ENCODE data around the gene CCDC127. TPM values are rescaled to one million over a fixed set of nuclear protein-coding genes. Genes with fewer than 3 reads are reported as not detected.
"Not testable (repeated sequence)": the region's sequence is repeated elsewhere in the genome, so short reads cannot be mapped to it uniquely, and the experiment has no call there.

Gene CCDC127
- total RNA-seq, 2 donors from 2014 or later = 6.1 to 7.3 TPM

DNA sequence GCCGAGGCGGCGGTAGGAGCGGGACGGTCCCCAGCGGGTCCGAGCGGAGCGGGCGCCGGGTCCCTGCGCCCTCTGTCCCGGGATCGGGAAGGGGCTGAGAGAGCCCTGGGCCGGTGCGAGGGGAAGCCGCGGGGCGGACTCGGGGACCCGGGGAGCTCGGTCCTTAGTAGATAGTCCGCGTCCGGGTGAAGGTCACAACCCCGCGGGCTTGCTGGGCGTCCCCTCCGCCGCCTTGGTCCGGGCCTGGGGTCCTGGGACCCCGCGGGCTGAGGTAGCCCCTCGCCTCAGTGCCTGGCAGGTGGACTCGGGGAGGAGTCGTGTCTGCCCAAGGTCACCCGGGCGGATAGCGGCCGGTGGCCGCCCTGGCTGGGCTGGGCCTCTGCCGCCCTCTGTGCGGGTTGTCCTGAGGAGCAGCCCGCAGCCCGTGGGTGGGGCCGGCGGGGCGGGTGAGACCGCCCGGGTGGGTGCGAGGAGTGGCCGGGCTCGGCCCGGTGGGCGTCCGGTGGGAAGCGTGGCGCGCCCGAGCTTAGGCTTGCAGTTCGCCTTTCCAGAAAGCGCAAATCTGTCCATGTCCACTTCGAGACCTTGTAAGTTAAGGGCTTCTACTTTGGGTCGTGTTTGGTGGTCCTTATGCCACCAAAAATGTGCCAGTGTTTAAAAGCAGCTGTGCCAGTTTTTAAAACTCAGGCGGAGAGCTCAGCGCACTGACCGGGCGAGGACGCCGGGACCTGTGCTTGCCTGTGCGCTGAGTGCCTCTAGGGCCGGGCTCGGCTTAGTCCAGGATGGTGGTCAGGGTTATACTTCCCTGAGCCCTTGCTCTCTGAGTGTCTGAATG lies 721 bp upstream of the CCDC127 start:
- DNase-seq (ENCODE audit: low spot score in 2 of 2) (peak in 1 of 2 donors; percentile 45), ATAC-seq (peak; percentile 26 to 27)
- Mint-ChIP-seq H3K27ac (peak overlapping the region; percentile 91 to 97), H3K36me3 (peaks cover 19 to 26% of the 10 kb centered on the region in 2 donors), H3K9me3 (no peaks in the 10 kb centered on the region)

DNA sequence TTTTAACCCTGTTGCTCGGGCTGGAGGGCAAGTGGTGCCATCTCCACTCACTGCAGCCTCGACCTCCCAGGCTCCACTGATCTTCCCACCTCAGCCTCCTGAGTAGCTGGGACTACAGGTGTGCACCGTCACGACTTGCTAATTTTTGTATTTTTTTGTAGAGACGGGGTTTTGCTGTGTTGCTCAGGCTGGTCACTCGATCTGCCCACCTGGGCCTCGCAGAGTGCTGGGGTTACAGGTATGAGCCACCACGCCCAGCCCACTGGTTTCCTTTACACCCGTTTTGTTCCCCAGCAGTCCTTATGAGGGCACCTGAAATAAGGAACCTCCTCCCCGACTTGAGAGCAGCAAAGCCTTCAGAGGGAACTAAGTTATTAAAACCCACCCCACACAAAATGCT lies 1.9 kb downstream of the CCDC127 start:
- not testable (repeated sequence) for H3K9me3 Mint-ChIP-seq; DNase-seq (ENCODE audit: low spot score in 2 of 2); ATAC-seq
- H3K36me3 Mint-ChIP-seq = peaks cover 19 to 27% of the 10 kb centered on the region in 2 donors
- H3K27ac Mint-ChIP-seq = peak overlapping the region; percentile 61 to 96

DNA sequence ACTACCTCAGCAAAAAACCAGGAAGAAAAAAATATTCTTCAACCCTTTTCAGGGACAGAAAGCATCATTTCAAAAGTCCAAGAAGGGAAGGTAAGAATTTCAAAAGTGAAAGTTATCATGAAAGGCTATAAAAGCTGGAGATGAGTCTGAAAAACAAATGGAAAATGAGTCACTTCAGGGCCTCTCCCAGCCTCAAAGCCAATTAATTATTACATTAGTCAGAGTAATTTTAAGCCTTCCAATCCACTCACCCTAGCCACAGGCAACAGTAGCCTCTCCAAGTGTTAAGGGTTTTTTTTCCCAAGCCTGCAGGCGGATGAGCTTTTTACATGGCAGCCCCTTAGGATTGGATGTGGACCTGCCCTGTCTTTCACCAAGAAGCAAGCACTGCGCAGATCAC lies 2.7 kb downstream of the CCDC127 start:
- ATAC-seq = peak; percentile 52 to 58
- Mint-ChIP-seq H3K36me3 (peaks cover 19 to 27% of the 10 kb centered on the region in 2 donors), H3K27ac (peak overlapping the region; percentile 61 to 96)
- not testable (repeated sequence) for H3K9me3 Mint-ChIP-seq; DNase-seq (ENCODE audit: low spot score in 2 of 2)

DNA sequence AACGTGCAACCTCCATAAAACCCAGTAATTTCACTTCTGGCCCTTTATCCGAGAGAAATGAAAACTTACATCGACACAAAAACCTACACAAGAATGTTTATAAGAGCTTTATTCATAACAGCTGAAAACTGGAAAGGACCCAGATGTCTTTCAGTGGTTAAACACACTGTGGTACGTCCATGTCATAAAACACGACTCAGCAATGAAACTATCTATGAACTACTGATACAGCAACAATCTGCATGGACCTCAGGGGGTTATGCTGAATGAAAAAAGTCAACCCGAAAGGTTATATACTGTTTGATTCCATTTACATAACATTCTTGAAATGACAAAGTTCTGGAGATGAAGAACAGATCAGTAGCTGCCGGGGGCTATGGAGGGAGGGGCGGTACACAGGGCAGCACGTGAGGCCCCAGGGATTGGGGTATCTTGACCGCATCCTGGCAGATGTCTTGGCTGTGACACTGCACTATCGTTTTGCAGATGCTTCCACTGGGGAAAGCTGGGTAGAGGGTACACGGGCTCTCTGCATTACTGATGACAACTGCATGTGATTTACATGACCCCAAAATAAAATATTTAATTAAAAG lies 4.1 kb downstream of the CCDC127 start:
- Mint-ChIP-seq H3K9me3 (no peaks in the 10 kb centered on the region), H3K36me3 (peaks cover 9 to 27% of the 10 kb centered on the region in 2 donors), H3K27ac (peak overlapping the region; percentile 61 to 75)
- no peak for ATAC-seq
- no peak for DNase-seq (ENCODE audit: low spot score in 2 of 2)

DNA sequence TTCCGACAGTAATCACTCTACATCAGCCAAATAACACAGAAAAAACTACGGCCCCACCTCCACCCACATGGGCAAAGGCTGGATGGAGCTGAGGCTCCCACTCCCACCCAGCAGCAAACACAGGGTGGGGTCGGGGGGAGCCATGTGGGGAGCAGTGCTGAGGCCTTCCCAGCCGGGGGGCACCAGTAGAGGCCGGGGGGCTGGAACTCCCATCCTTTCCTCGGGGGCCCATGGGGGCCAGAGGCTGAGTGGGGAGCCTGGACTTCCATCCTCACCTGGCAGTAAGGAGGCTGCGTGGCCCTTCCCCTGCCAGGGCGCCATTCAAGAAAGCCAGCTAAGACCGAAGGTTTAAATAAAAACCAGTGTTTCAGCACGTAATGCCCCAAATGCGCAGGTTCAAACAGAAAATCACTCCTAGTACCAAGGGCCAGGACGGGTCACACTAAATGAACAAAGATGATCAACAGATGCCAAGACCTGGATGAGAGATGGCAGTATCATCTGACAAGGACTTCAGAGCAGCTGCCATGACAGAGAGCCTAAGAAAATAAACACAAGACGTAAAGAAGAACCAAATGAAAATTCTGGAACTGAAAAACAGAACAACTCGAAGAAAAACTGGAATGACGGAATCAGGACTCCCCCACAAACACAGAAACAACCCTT lies 9.4 kb downstream of the CCDC127 start:
- Mint-ChIP-seq H3K9me3 (no peaks in the 10 kb centered on the region), H3K36me3 (peaks cover 0 to 14% of the 10 kb centered on the region in 2 donors), H3K27ac (no peak overlapping the region)
- DNase-seq (ENCODE audit: low spot score in 2 of 2) (no peak), ATAC-seq (no peak)

DNA sequence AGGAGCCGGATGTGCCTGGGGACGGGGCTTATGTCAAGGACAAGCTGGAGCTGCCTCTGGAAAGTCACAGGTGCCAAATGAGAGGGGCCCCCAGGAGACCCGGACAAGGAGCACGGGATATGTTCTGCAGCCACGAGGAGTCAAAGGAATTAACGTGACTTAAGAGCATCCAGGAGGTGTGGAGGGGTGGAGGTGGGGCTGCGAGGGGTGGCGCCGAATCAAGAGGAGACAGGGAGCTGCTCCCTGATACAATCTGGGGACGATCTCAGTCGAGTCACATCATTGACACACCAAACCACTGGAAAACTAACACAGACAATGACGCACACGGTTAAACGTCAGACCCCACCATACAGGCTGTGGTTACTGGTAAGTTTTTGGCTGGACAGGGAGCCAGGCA lies 10.4 kb downstream of the CCDC127 start:
- no peaks in the 10 kb centered on the region for H3K9me3 Mint-ChIP-seq
- ATAC-seq (no peak), DNase-seq (ENCODE audit: low spot score in 2 of 2) (no peak)
- H3K36me3 Mint-ChIP-seq = peaks cover 0 to 15% of the 10 kb centered on the region in 2 donors
- peak overlapping the region in 1 of 2 donors; percentile 50 for H3K27ac Mint-ChIP-seq

DNA sequence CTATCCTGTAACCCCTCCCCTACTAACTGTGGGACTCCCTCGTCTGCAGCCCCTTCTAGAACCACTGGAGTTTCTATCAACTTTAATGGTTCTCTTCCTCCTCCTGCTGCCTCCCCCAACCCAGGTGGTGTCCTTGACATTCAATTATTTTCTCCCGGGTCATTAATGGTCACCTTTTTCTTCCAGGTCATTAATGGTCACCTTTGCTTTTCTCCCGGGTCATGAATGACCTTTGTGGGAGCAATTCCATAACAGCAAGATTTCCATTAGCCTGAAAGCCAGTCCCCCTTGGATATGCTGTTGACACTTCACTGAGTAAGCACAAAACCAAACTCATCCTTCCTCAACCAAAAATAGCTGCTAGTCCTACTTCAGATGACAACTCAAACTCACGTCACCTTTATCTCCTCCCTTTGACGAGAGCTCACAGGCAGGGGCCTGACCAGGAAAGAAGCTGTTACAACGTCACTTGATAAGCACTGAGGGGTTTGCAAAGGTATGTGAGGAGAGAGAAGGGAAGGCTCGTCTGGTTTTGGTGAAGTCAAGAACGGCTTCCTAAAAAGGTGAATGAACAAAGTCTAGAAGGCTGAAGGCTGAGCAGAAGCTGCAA lies 10.9 kb downstream of the CCDC127 start:
- ATAC-seq = no peak
- no peak for DNase-seq (ENCODE audit: low spot score in 2 of 2)
- no peak overlapping the region for H3K27ac Mint-ChIP-seq
- H3K36me3 Mint-ChIP-seq = peaks cover 0 to 18% of the 10 kb centered on the region in 2 donors
- H3K9me3 Mint-ChIP-seq = no peaks in the 10 kb centered on the region

DNA sequence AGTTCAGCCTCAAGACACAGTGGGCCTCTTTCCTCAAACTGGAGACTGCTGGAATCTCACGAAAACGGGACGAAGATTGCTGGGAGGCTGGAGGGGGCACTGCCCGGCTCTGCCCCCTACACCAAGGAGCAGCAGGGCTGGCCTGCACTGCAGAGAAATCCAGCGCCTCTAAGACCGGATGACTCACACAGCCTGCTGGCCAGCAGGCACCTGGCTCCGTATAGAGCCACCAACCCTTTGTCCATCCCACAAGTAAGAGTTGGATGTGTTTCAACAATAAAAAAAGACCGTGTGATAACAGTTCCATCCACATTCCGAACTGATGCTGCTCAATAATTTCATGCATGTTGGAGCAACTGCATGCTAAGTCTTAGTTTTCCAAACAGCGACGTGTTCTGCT lies 11.5 kb downstream of the CCDC127 start:
- no peak overlapping the region for H3K27ac Mint-ChIP-seq
- no peak for ATAC-seq

DNA sequence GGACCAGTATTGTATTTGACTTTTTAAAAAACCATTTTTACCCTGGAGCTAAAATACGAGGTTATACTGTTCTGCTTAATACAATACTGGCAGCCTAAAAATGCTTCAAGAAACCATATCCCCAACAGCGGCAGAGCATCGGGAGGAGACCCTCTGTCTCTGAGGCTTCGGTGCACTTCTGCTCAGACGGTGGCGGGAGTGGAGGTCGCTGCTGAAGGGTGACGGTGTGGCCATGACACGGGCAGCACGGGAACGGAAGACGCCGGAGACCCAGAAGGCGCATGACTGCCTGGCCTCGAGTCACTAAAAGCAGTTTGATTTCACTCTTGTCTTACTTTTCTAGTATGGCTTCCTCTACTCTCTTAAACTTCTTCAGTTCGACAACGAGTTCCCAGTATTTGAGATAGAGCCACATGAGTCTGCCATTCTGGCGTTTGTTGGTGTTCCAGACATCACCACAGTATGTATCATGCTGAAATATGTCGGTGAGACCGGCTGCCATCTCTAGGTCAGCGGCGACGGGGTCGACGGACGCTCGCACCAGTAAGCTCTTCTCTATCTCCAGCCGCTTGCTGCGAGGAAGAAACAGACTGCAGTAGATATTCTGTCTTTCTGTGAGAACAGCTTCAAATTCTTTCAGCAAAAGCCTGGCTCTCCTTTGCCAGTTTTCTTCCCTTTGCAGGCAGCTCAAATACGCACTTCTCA lies 12.8 kb downstream of the CCDC127 start:
- H3K9me3 Mint-ChIP-seq = no peaks in the 10 kb centered on the region
- peaks cover 0 to 18% of the 10 kb centered on the region in 2 donors for H3K36me3 Mint-ChIP-seq
- ATAC-seq = no peak
- no peak for DNase-seq (ENCODE audit: low spot score in 2 of 2)
- H3K27ac Mint-ChIP-seq = no peak overlapping the region

More for the DNA sequence above, 11.5 kb downstream of the CCDC127 start:
- no peak for DNase-seq (ENCODE audit: low spot score in 2 of 2)
- no peaks in the 10 kb centered on the region for H3K9me3 Mint-ChIP-seq
- peaks cover 0 to 18% of the 10 kb centered on the region in 2 donors for H3K36me3 Mint-ChIP-seq

DNA sequence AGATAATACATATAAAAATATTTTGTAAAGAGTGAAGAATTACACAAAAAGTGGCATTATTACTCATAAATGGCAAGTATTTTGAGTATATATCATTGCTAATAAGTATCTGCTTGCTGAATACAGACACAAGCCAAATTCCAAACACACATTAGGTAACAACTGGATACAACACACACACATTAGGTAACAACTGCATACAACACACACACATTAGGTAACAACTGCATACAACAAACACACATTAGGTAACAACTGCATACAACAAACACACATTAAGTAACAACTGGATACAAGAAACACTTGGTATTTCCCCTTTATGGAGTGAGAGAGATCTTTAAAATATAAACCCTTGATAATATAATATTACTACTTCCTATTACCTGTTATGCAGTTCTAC lies 13.5 kb downstream of the CCDC127 start:
- H3K36me3 Mint-ChIP-seq = peaks cover 0 to 18% of the 10 kb centered on the region in 2 donors
- no peak for ATAC-seq
- DNase-seq (ENCODE audit: low spot score in 2 of 2) = no peak
- no peaks in the 10 kb centered on the region for H3K9me3 Mint-ChIP-seq
- H3K27ac Mint-ChIP-seq = no peak overlapping the region

DNA sequence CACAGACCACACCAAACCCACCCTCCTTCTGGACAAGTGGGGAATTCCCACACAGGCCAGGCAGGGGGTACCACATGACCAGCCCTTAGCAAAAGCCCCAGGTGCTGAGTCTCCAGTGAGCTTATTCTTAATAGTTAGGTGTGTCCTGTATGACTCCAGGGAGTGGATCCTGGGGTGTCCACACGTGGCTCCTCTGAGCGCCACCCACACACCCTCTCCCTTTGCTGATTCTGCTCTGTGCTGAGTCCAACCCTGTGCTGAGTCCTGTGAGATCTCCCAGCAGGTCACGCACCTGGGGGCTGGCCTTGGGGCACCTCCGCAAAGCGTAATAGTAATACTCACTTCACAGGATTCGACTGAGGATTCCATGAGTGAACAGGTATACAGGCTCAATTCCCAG lies 14.0 kb downstream of the CCDC127 start:
- ATAC-seq (no peak), DNase-seq (ENCODE audit: low spot score in 2 of 2) (no peak)
- Mint-ChIP-seq H3K36me3 (peaks cover 0 to 18% of the 10 kb centered on the region in 2 donors), H3K9me3 (no peaks in the 10 kb centered on the region), H3K27ac (no peak overlapping the region)

DNA sequence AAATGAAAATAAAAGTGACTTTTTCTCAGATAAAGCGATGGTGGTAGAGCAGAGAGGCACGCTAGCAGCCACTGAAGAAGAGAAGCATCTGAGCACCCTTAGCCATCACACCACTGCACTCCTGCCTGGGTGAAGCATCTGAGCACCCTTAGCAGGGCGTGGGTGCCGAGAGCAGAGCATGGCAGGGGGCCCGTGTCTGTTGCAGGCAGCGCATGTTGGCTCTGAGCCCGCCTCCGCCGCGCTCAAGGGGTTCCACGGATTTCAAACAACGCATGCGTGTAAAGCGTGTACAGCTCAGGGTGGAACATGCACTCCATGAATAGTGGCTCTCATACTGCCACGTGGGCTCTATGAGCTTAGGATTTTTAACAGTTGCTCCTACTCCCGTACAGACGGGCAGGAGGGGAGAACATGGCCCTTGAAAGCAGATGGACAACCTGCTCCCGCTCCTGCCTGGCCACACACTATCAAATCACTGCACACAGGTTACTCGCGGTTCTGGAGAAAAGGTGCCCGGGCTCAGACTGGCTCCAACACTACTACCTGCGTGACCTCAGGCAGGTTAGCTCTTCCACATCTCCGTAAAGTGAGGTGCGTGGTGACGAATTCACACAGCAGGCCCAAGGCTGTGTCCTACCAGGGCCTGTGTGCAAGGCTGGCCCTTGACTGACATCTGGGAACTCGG lies 14.6 kb downstream of the CCDC127 start:
- DNase-seq (ENCODE audit: low spot score in 2 of 2) (no peak), ATAC-seq (no peak)
- Mint-ChIP-seq H3K36me3 (peaks cover 0 to 18% of the 10 kb centered on the region in 2 donors), H3K9me3 (no peaks in the 10 kb centered on the region), H3K27ac (no peak overlapping the region)

DNA sequence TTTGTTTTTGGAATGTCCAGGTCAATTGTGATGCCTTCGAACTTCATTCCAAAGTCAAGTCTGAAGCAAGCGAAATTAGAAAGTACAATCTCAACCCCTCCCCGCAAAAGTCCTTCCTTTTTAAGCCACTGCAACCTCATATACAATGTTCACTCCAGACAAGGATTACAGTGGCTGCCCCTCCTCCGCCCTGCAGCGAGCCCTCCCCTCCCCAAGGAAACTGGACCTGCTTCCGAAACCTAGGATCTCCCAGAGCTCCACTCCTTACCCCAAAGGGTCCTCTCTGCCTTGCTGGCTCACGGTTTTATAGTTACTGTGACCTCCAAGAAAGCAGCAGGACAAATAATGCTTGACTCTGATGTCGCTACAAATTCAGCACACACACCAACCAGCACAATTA lies 16.3 kb downstream of the CCDC127 start:
- no peak for DNase-seq (ENCODE audit: low spot score in 2 of 2)
- no peak for ATAC-seq
- Mint-ChIP-seq H3K27ac (no peak overlapping the region), H3K9me3 (no peaks in the 10 kb centered on the region), H3K36me3 (peaks cover 0 to 18% of the 10 kb centered on the region in 2 donors)

DNA sequence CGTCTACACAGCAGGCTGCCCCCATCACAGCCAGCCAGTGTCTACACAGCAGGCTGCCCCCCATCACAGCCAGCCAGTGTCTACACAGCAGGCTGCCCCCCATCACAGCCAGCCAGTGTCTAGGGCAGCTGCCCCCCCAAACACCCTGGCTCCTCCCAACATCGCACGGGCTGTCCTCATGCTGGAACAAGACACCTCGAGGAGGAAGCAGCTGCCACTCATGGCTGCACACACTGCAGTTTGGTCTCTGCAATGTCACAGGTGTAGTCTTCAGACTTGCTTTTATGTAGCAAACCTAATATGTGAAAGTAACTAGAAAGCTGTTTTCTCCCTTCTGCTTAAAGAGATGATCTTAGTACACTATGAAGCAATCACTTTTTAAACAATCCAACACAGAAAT lies 17.0 kb downstream of the CCDC127 start:
- ATAC-seq (no peak), DNase-seq (ENCODE audit: low spot score in 2 of 2) (no peak)
- H3K27ac Mint-ChIP-seq = no peak overlapping the region
- H3K36me3 Mint-ChIP-seq = peaks cover 0 to 17% of the 10 kb centered on the region in 2 donors
- no peaks in the 10 kb centered on the region for H3K9me3 Mint-ChIP-seq

DNA sequence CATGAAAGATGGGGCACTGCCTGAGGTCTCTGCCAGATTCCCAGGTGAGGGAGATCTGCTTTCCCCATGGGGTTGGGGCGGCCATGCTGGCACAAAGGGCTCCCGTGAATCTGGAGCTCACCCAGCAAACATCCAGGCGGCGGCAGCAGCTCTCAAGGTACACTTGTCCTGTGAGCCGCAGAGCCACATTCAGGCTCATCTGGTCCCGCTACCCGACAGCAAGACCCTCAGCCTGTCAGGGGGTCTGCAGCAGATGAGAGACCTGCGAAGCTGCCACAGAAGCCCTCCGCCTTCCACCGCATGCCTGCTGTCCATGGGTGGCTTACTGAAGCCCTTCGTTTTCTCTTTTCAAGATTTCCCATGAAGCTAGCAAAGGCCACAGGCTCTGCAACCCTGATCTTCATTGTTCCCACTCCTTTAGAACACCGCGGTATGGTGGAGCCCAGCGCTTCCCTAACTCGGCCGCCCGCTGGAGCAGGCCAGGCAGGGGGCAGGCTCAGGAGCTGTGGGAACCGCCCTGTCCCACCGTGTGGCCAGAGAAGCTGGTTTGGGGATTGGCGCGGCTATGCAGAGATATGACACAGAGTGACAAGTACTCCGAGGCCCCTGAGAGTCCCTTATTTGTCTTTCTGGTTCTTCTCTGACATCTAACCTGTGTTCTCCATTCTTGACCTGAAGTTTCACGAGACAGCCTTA lies 17.9 kb downstream of the CCDC127 start:
- peaks cover 0 to 8% of the 10 kb centered on the region in 2 donors for H3K36me3 Mint-ChIP-seq
- DNase-seq (ENCODE audit: low spot score in 2 of 2) (no peak), ATAC-seq (no peak)
- H3K27ac Mint-ChIP-seq = no peak overlapping the region
- no peaks in the 10 kb centered on the region for H3K9me3 Mint-ChIP-seq
